Measurements from ENCODE around the gene OXSR1. TPM values are rescaled to one million over a fixed set of nuclear protein-coding genes. Genes with fewer than 3 reads are reported as not detected.
"Not testable (repeated sequence)": the region's sequence is repeated elsewhere in the genome, so short reads cannot be mapped to it uniquely, and the experiment has no call there.

The OXSR1 gene
- total RNA-seq, 2 experiments from 2014 or later: 47.5 to 48.5 TPM

GRCh38 chr3:38281895-38282686 lies 116.8 kb downstream of the OXSR1 start, which contains the start of gene SLC22A14:
Gene SLC22A14, plus strand, starts transcription at chr3:38282294. Its CDS starts 23,733 bp downstream, at chr3:38306027.
- Mint-ChIP-seq H3K27me3 (no peaks in the 10 kb centered on the region), H3K4me1 (ENCODE audit: low read depth) (no peaks in the 10 kb centered on the region), H3K36me3 (no peaks in the 10 kb centered on the region), H3K9me3 (no peaks in the 10 kb centered on the region), H3K4me3 (no peak within 1 kb of the TSS), H3K27ac (no peak within 1 kb of the TSS)
- intact Hi-C loops (cut with micrococcal nuclease): no loop called here
- ChIA-PET CTCF (interaction anchor here (0.9 kb wide), 1 partner anchor 163 kb away, joined by 3 read pairs; no protein-coding TSS in a partner anchor), POLR2A (no interaction called here)
- no peak for DNase-seq

GRCh38 chr3:38283810-38284755 lies 118.7 kb downstream of the OXSR1 start:
- no peak for DNase-seq
- H3K27me3 Mint-ChIP-seq: no peaks in the 10 kb centered on the region
- intact Hi-C loops (cut with micrococcal nuclease): no loop called here
- no peak overlapping the region for H3K4me3 Mint-ChIP-seq
- CTCF ChIA-PET: no interaction called here
- no peak overlapping the region for H3K27ac Mint-ChIP-seq
- H3K9me3 Mint-ChIP-seq: no peaks in the 10 kb centered on the region
- no peaks in the 10 kb centered on the region for H3K36me3 Mint-ChIP-seq
- H3K4me1 Mint-ChIP-seq (ENCODE audit: low read depth): no peaks in the 10 kb centered on the region
- POLR2A ChIA-PET: no interaction called here

GRCh38 chr3:38284756-38285150 lies 119.4 kb downstream of the OXSR1 start:
- Mint-ChIP-seq H3K36me3 (no peaks in the 10 kb centered on the region), H3K27ac (no peak overlapping the region), H3K27me3 (no peaks in the 10 kb centered on the region), H3K9me3 (no peaks in the 10 kb centered on the region), H3K4me1 (ENCODE audit: low read depth) (no peaks in the 10 kb centered on the region), H3K4me3 (no peak overlapping the region)
- intact Hi-C loops (cut with micrococcal nuclease): no loop called here
- POLR2A ChIA-PET: no interaction called here
- CTCF ChIA-PET: no interaction called here
- no peak for DNase-seq

GRCh38 chr3:38289286-38290217 lies 124.2 kb downstream of the OXSR1 start:
- POLR2A ChIA-PET; H3K4me3 Mint-ChIP-seq; H3K27me3 Mint-ChIP-seq; DNase-seq; H3K36me3 Mint-ChIP-seq; intact Hi-C loops (cut with micrococcal nuclease); H3K4me1 Mint-ChIP-seq (ENCODE audit: low read depth); H3K27ac Mint-ChIP-seq; H3K9me3 Mint-ChIP-seq: not testable (repeated sequence)
- CTCF ChIA-PET: interaction anchor here (1.9 kb wide), 1 partner anchor 9 kb away, joined by 4 read pairs; no protein-coding TSS in a partner anchor

GRCh38 chr3:38297053-38297452 lies 131.7 kb downstream of the OXSR1 start:
- DNase-seq; H3K27ac Mint-ChIP-seq; H3K4me1 Mint-ChIP-seq (ENCODE audit: low read depth); intact Hi-C loops (cut with micrococcal nuclease); POLR2A ChIA-PET; H3K4me3 Mint-ChIP-seq; H3K27me3 Mint-ChIP-seq; H3K9me3 Mint-ChIP-seq; H3K36me3 Mint-ChIP-seq: not testable (repeated sequence)
- CTCF ChIA-PET: interaction anchor here (0.8 to 2.6 kb wide), 4 partner anchors 27 to 183 kb away, joined by 3 to 6 read pairs (median 3); no protein-coding TSS in a partner anchor

GRCh38 chr3:38297537-38297936 lies 132.2 kb downstream of the OXSR1 start:
- DNase-seq: no peak
- intact Hi-C loops (cut with micrococcal nuclease): no loop called here
- Mint-ChIP-seq H3K27me3 (peaks cover 4% of the 10 kb centered on the region), H3K4me1 (ENCODE audit: low read depth) (no peaks in the 10 kb centered on the region), H3K27ac (no peak overlapping the region), H3K4me3 (no peak overlapping the region), H3K36me3 (no peaks in the 10 kb centered on the region), H3K9me3 (no peaks in the 10 kb centered on the region)
- ChIA-PET POLR2A (no interaction called here), CTCF (interaction anchor here (0.8 to 2.6 kb wide), 7 partner anchors 27 to 323 kb away, joined by 3 to 14 read pairs (median 4); partner anchors contain the start of gene XYLB)

- Mint-ChIP-seq H3K36me3 (no peaks in the 10 kb centered on the region), H3K4me3 (no peak overlapping the region), H3K27ac (no peak overlapping the region), H3K9me3 (no peaks in the 10 kb centered on the region), H3K27me3 (peaks cover 4% of the 10 kb centered on the region), H3K4me1 (ENCODE audit: low read depth) (no peaks in the 10 kb centered on the region)
- ChIA-PET CTCF (interaction anchor here (0.7 to 2.6 kb wide), 9 partner anchors 8 to 324 kb away, joined by 3 to 14 read pairs (median 4); partner anchors contain the start of gene XYLB), POLR2A (no interaction called here)
- DNase-seq: no peak
- intact Hi-C loops (cut with micrococcal nuclease): no loop called here
Measured at GRCh38 chr3:38297947-38298711, 132.8 kb downstream of the OXSR1 start.

Other genes with a start within 250 kb of the OXSR1 start
- 10 to 100 TPM in 1 of 2 experiments, 1 to 10 TPM in 1; 9.9 to 11.3 TPM for gene VILL, start 174.8 kb upstream of the OXSR1 start, total RNA-seq
- 10 to 100 TPM; 17.3 to 17.6 TPM for gene PLCD1, start 135.9 kb upstream of the OXSR1 start, total RNA-seq
- 1 to 10 TPM in 1 of 2 experiments, under 1 TPM in 1; 0.70 to 1.1 TPM for gene DLEC1, start 126.3 kb upstream of the OXSR1 start, total RNA-seq
- gene ACAA1, start 28.4 kb upstream of the OXSR1 start, total RNA-seq: 10 to 100 TPM; 55.5 to 57.7 TPM
- 10 to 100 TPM; 32.3 to 34.8 TPM for gene MYD88, start 26.9 kb upstream of the OXSR1 start, total RNA-seq
- under 1 TPM in 1 of 2 experiments, not detected in 1; 0.12 TPM for gene SLC22A13, start 100.3 kb downstream of the OXSR1 start, total RNA-seq
- gene SLC22A14, start 116.8 kb downstream of the OXSR1 start, total RNA-seq: not detected
- gene XYLB, start 181.2 kb downstream of the OXSR1 start, total RNA-seq: 1 to 10 TPM; 4.8 to 4.9 TPM

Data from activated CD4-positive, alpha-beta memory T cell treated with anti-CD3 and anti-CD28 coated beads for 36 hours (primary cell).